Glutamatergic neuron (in vitro differentiated cells): ENCODE results near the gene RTP3. TPM values are rescaled to one million over a fixed set of nuclear protein-coding genes. Genes with fewer than 3 reads are reported as not detected.
"Not testable (repeated sequence)": the region's sequence is repeated elsewhere in the genome, so short reads cannot be mapped to it uniquely, and the experiment has no call there.

Source experiments
- DNase-seq: peaks from one replicate; pipeline ENCODE4 v3.0.0; 2022
- H3K27ac Mint-ChIP-seq: one replicate; pipeline ENCODE4 v1.8.0; 2020; ENCODE audit warnings: mild to moderate bottlenecking, mixed read lengths, inconsistent platforms; ENCODE audit not compliant: unreplicated experiment
- H3K27me3 Mint-ChIP-seq: one replicate; pipeline ENCODE4 v1.8.0; 2020; ENCODE audit warnings: mild to moderate bottlenecking, moderate library complexity, mixed read lengths, inconsistent platforms; ENCODE audit not compliant: unreplicated experiment
- H3K36me3 Mint-ChIP-seq: one replicate; pipeline ENCODE4 v1.8.0; 2020; ENCODE audit warnings: mild to moderate bottlenecking, mixed read lengths, inconsistent platforms; ENCODE audit not compliant: unreplicated experiment
- H3K4me1 Mint-ChIP-seq: one replicate; pipeline ENCODE4 v1.8.0; 2020; ENCODE audit warnings: mild to moderate bottlenecking, low read depth, mixed read lengths, inconsistent platforms; ENCODE audit not compliant: unreplicated experiment
- H3K4me3 Mint-ChIP-seq: one replicate; pipeline ENCODE4 v1.8.0; 2020; ENCODE audit warnings: mild to moderate bottlenecking, mixed read lengths, inconsistent platforms; ENCODE audit not compliant: unreplicated experiment
- H3K9me3 Mint-ChIP-seq: one replicate; pipeline ENCODE4 v1.8.0; 2020; ENCODE audit warnings: mild to moderate bottlenecking, moderate library complexity, mixed read lengths, inconsistent platforms; ENCODE audit not compliant: unreplicated experiment
- CTCF ChIP-seq: fragments of 200-600 bp; sonication (generic); IDR thresholded peaks from one replicate; pipeline ENCODE4 v1.5.0; 2021; ENCODE audit not compliant: partially characterized antibody, unreplicated experiment
- total RNA-seq: library from RNA; stranded (reverse); fragmentation: NEBNext Ultra II Directional; extraction: Animal tissue kit (Norgen Biotek cat#: 25700); gene quantifications from one replicate; pipeline ENCODE4 v1.2.1, GENCODE V29; 2021; ENCODE audit not compliant: unreplicated experiment

Gene RTP3
- total RNA-seq, 1 donor from 2014 or later, result not detected

DNA sequence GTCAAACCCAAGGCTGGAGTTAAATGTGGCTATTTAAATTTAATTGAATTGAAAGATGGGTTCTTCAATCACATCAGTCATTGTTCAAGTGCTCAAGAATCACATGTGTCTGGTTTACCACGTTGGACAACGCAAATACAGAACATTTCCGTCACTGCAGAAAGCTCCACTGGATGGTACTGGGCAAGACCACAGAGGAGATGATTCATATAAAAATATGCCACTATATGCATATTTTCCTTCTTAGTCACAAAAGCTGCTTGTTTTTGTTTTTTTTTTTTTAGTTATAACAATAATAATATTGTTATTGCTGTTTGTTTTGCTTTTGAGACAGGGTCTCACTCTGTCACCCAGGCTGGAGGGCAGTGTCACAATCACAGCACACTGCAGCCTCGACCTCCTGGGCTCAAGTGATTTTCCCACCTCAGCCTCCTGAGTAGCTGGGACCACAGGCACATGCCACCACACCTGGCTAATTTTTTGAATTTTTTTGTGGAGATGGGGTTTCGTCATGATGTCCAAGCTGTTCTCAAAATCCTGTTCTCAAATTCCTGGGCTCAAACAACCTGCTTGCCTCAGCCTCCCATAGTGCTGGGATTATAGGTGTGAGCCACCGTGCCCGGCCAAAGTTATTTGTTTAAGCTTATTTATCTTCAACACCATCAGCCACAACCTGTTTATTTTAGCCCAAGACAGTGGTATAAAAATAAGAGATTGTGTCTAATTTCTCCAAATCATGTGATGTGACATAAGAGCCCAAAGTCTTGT lies 19.4 kb downstream of the RTP3 start:
- no peak for TF ChIP-seq CTCF
- Mint-ChIP-seq H3K4me1 (no peaks in the 10 kb centered on the region), H3K4me3 (no peak overlapping the region), H3K36me3 (no peaks in the 10 kb centered on the region), H3K27me3 (no peaks in the 10 kb centered on the region), H3K27ac (no peak overlapping the region), H3K9me3 (peaks cover 2% of the 10 kb centered on the region)
- no peak for DNase-seq

DNA sequence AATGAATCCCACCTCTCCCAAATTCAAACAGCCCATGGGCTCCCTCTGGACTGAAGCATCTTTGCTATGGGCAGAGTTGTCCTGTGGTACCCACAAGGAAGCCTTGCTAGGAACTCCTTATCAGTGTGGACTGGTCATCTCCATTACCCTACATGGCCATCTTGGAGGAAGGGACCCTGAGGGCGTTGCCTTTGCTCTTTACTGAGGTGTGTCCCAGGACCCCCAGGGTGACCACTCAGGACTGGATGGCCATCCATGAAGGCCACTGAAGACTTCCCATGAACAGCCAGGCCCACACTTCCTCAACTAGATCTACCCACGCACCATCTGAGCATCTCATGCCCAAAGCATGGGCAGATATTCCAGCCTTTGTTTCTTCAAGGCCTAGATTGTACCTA lies 20.0 kb downstream of the RTP3 start:
- DNase-seq, result no peak
- Mint-ChIP-seq H3K4me3 (no peak overlapping the region), H3K9me3 (peaks cover 2% of the 10 kb centered on the region), H3K4me1 (no peaks in the 10 kb centered on the region), H3K27me3 (no peaks in the 10 kb centered on the region), H3K36me3 (no peaks in the 10 kb centered on the region), H3K27ac (no peak overlapping the region)
- no peak for TF ChIP-seq CTCF

DNA sequence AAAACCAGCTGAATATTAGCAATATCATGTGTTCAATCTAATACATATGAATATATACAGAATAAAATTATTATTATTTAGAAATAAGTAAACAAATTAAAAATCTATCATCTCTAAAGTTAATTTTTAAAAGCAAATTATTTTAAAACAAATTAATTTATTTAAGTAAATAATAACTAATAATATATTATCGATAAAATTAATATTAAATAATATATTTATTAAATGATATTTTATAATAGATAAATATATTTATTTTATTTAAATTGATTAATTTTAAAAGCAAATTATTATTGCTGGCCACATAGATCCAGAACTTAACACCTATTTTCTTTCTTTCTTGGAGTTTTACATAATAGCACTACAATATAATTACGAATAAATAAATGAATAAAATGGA lies 22.2 kb downstream of the RTP3 start:
- no peak for DNase-seq
- Mint-ChIP-seq H3K4me1 (peaks cover 2% of the 10 kb centered on the region), H3K9me3 (peaks cover 2% of the 10 kb centered on the region), H3K27ac (no peak overlapping the region), H3K27me3 (no peaks in the 10 kb centered on the region), H3K36me3 (no peaks in the 10 kb centered on the region), H3K4me3 (no peak overlapping the region)
- TF ChIP-seq CTCF, result no peak

- Mint-ChIP-seq H3K27ac (no peak overlapping the region), H3K4me3 (no peak overlapping the region), H3K36me3 (no peaks in the 10 kb centered on the region), H3K27me3 (no peaks in the 10 kb centered on the region), H3K9me3 (peaks cover 2% of the 10 kb centered on the region), H3K4me1 (peaks cover 2% of the 10 kb centered on the region)
- no peak for TF ChIP-seq CTCF
- DNase-seq, result no peak
These were observed 22.8 kb downstream of the RTP3 start for GRCh38 chr3:46520531-46520930.

GRCh38 chr3:46521096-46521495 lies 23.3 kb downstream of the RTP3 start:
- no peak for DNase-seq
- no peak for TF ChIP-seq CTCF
- H3K27me3 Mint-ChIP-seq, result no peaks in the 10 kb centered on the region
- H3K36me3 Mint-ChIP-seq, result no peaks in the 10 kb centered on the region
- peaks cover 2% of the 10 kb centered on the region for H3K4me1 Mint-ChIP-seq
- peaks cover 2% of the 10 kb centered on the region for H3K9me3 Mint-ChIP-seq
- no peak overlapping the region for H3K27ac Mint-ChIP-seq
- H3K4me3 Mint-ChIP-seq, result no peak overlapping the region

- not testable (repeated sequence) for H3K36me3 Mint-ChIP-seq, H3K27me3 Mint-ChIP-seq, H3K9me3 Mint-ChIP-seq, H3K4me1 Mint-ChIP-seq, H3K4me3 Mint-ChIP-seq, H3K27ac Mint-ChIP-seq, DNase-seq
These were observed 24.4 kb downstream of the RTP3 start for GRCh38 chr3:46522201-46522600.
